Endothelial cell (in vitro differentiated cells): Measurements from ENCODE around the gene TMEM245. TPM values are rescaled to one million over a fixed set of nuclear protein-coding genes. Genes with fewer than 3 reads are reported as not detected.

Experiments
- DNase-seq: peaks from one replicate; pipeline ENCODE4 v3.0.0; 2021; ENCODE audit warnings: low spot score
- H3K27ac Mint-ChIP-seq: one replicate; pipeline ENCODE4 v1.8.0; 2021; ENCODE audit warnings: mixed read lengths, inconsistent platforms; ENCODE audit not compliant: unreplicated experiment
- H3K27me3 Mint-ChIP-seq: one replicate; pipeline ENCODE4 v1.8.0; 2021; ENCODE audit warnings: mild to moderate bottlenecking, moderate library complexity, mixed read lengths, inconsistent platforms; ENCODE audit not compliant: unreplicated experiment
- H3K36me3 Mint-ChIP-seq: one replicate; pipeline ENCODE4 v1.8.0; 2021; ENCODE audit warnings: mild to moderate bottlenecking, low read depth, mixed read lengths, inconsistent platforms; ENCODE audit not compliant: unreplicated experiment
- H3K4me1 Mint-ChIP-seq: one replicate; pipeline ENCODE4 v1.8.0; 2021; ENCODE audit warnings: mild to moderate bottlenecking, mixed read lengths, inconsistent platforms; ENCODE audit not compliant: unreplicated experiment
- H3K4me3 Mint-ChIP-seq: one replicate; pipeline ENCODE4 v1.8.0; 2021; ENCODE audit warnings: mild to moderate bottlenecking, mixed read lengths, inconsistent platforms; ENCODE audit not compliant: unreplicated experiment
- H3K9me3 Mint-ChIP-seq: one replicate; pipeline ENCODE4 v1.8.0; 2021; ENCODE audit warnings: mixed read lengths, inconsistent platforms; ENCODE audit not compliant: unreplicated experiment
- total RNA-seq: library from RNA; stranded (reverse); fragmentation: NEBNext Ultra II Directional; extraction: Animal tissue kit (Norgen Biotek cat#: 25700); gene quantifications from one replicate; pipeline ENCODE4 v1.2.1, GENCODE V29; 2021; ENCODE audit not compliant: unreplicated experiment
- TF ChIP-seq, protein P1 (sequence below): fragments of 200-600 bp; sonication (generic); IDR thresholded peaks from one replicate; pipeline ENCODE4 v1.5.0; 2021; ENCODE audit warnings: antibody characterized with exemption; ENCODE audit not compliant: unreplicated experiment

The TMEM245 gene
- total RNA-seq, 1 donor from 2014 or later, result 32.6 TPM

DNA sequence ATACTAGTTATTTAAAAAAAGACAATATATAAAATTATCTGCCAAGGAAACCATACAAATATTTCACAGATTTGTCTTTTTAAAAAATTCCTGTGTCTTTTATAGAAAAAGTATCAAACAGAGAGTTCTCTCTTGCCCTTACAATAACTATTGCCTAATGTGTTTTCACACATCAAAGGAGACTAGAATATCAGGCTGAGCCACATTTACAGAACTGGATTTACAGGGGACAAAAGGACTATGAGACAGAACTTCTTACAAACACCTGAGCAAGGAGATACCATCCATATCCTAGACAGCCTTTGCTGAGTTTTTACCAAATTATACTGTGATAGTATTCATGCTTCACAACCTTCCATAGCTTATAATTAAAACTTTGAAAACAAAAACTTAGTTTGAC lies 34.2 kb downstream of the TMEM245 start:
- H3K27me3 Mint-ChIP-seq, result no peaks in the 10 kb centered on the region
- H3K36me3 Mint-ChIP-seq, result no peaks in the 10 kb centered on the region
- no peak overlapping the region for H3K27ac Mint-ChIP-seq
- TF ChIP-seq, protein P1, sequence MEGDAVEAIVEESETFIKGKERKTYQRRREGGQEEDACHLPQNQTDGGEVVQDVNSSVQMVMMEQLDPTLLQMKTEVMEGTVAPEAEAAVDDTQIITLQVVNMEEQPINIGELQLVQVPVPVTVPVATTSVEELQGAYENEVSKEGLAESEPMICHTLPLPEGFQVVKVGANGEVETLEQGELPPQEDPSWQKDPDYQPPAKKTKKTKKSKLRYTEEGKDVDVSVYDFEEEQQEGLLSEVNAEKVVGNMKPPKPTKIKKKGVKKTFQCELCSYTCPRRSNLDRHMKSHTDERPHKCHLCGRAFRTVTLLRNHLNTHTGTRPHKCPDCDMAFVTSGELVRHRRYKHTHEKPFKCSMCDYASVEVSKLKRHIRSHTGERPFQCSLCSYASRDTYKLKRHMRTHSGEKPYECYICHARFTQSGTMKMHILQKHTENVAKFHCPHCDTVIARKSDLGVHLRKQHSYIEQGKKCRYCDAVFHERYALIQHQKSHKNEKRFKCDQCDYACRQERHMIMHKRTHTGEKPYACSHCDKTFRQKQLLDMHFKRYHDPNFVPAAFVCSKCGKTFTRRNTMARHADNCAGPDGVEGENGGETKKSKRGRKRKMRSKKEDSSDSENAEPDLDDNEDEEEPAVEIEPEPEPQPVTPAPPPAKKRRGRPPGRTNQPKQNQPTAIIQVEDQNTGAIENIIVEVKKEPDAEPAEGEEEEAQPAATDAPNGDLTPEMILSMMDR, result no peak
- peaks cover 12% of the 10 kb centered on the region for H3K4me1 Mint-ChIP-seq
- no peak for DNase-seq
- no peaks in the 10 kb centered on the region for H3K9me3 Mint-ChIP-seq
- no peak overlapping the region for H3K4me3 Mint-ChIP-seq

DNA sequence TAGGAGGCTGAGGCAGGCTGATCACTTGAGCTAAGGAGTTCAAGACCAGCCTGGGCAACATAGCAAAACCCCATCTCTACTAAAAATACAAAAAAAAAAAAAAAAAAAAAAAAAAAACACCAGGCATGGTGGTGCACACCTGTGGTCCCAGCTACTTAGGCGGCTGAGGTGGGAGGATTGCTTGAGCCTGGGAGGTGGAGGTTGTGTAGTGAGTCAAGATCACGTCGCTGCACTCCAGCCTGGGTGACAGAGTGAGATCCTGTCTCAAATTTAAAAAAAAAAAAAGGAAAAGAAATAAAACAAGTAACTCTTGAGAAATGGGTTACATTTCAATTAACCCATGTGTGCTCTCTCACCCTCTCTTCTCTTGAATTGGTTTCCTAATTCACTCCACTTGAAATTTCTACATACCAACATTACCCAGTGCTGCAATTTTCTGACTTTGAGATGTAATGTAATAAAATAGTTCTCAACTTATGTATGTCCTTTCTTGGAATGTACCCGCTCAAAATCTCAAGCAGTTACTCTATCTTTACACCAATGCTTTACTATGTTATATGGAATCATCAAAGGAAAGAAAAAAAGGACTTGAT lies 35.8 kb downstream of the TMEM245 start:
- H3K4me3 Mint-ChIP-seq, result no peak overlapping the region
- peaks cover 12% of the 10 kb centered on the region for H3K4me1 Mint-ChIP-seq
- no peaks in the 10 kb centered on the region for H3K27me3 Mint-ChIP-seq
- TF ChIP-seq, protein P1, result no peak
- no peaks in the 10 kb centered on the region for H3K36me3 Mint-ChIP-seq
- H3K9me3 Mint-ChIP-seq, result no peaks in the 10 kb centered on the region
- no peak for DNase-seq
- no peak overlapping the region for H3K27ac Mint-ChIP-seq

DNA sequence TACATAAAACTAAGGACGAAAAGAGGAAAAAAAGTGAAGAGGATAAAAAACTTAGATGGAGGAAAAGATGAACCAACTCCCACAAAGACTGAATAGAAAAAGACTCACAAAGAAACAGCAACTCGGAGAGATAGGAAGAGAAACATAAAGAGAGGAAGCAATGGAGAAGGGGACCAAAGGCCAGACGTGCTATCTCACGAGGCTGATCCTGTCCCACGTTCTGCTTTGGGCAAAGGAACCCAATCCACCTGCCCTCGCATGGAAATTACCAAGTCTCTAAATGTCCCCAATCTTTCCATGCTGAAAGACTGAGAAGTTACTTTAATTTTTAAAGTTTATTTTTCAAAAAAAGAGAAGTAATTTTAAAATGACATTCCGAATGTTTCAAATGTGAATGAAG lies 36.6 kb downstream of the TMEM245 start:
- Mint-ChIP-seq H3K4me3 (no peak overlapping the region), H3K4me1 (peaks cover 12% of the 10 kb centered on the region), H3K27me3 (no peaks in the 10 kb centered on the region), H3K36me3 (no peaks in the 10 kb centered on the region), H3K9me3 (no peaks in the 10 kb centered on the region), H3K27ac (peak overlapping the region; percentile 38)
- no peak for DNase-seq
- TF ChIP-seq, protein P1, result no peak

DNA sequence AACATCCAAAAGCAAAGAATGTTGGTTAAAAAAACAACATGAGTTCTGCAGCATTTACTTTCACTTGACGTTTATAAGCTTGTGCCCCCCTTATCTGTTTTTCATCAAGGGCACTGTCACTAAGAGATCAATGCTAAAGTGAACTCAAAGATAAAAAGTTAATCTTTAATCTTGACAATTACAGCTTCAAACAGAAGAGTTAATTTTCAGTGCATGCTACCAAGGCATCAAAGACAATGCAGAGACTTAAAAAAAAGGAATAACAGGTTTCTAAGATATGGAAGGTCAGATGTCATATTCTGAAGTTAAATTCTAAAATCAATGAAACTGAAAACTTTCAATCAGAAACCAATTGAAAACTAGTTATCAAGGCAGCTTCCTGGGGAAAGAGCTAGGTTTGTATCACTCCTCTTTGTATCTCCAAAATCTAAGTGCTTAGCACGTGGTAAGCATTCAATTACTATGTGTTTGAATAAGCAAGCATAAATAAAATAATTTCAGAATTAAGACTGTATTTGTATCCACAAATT lies 37.6 kb downstream of the TMEM245 start:
- Mint-ChIP-seq H3K4me3 (no peak overlapping the region), H3K9me3 (no peaks in the 10 kb centered on the region), H3K27me3 (no peaks in the 10 kb centered on the region), H3K36me3 (no peaks in the 10 kb centered on the region), H3K4me1 (peaks cover 10% of the 10 kb centered on the region), H3K27ac (no peak overlapping the region)
- DNase-seq, result no peak
- TF ChIP-seq, protein P1, result no peak

DNA sequence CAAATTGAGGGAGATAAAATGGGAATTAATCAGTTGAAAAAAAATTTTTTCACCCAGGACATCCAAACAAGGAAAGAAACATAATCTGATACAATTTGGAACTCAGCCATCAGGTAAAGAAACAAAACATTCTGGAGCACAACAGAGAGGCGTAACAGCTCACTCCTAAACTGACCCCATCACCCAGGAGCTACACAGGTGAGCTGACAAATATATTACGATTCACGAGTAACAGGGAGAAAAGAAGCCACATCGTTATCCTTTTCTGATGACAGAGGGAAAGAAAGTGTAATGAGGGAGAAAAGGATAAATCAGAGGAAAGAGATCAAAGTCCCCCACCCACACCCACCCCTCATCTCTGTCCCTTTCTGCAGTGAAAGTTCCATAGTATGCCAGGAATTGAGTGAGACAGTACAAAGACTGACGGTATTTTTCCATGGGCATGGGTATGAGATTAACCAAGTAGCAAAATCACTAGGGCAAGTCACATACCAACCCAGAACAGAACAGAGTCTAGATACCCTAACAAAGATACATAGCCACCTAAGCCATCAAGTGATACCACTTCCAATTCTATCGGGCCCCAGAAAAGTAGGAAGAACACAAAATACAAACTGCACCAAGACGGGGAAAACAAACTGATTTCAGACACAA lies 45.4 kb downstream of the TMEM245 start:
- no peak for DNase-seq
- H3K9me3 Mint-ChIP-seq, result no peaks in the 10 kb centered on the region
- H3K27me3 Mint-ChIP-seq, result no peaks in the 10 kb centered on the region
- H3K4me1 Mint-ChIP-seq, result no peaks in the 10 kb centered on the region
- TF ChIP-seq, protein P1, result no peak
- peaks cover 3% of the 10 kb centered on the region for H3K36me3 Mint-ChIP-seq
- no peak overlapping the region for H3K27ac Mint-ChIP-seq
- H3K4me3 Mint-ChIP-seq, result no peak overlapping the region
